Loucy (cell line): ENCODE results near the gene DDX19B.
"Not testable (repeated sequence)": the region's sequence is repeated elsewhere in the genome, so short reads cannot be mapped to it uniquely, and the experiment has no call there.

ENCODE experiments used
- H2AFZ ChIP-seq: fragments of 200-600 bp; sonication (generic); 2 replicates; pipeline ENCODE4 v1.6.0; 2016; ENCODE audit warnings: antibody characterized with exemption, mild to moderate bottlenecking, low read length, moderate library complexity
- H3F3A ChIP-seq: fragments of 200-600 bp; 2 replicates; pipeline ENCODE4 v1.6.0; 2016; ENCODE audit warnings: antibody characterized with exemption, low read depth, mild to moderate bottlenecking
- H3K27me3 ChIP-seq: fragments of 200-600 bp; sonication (generic); 2 replicates; pipeline ENCODE4 v1.6.1; 2014; ENCODE audit warnings: low read length, mild to moderate bottlenecking; ENCODE audit not compliant: insufficient read depth, poor library complexity, severe bottlenecking
- H3K36me3 ChIP-seq: fragments of 200-600 bp; sonication (generic); 2 replicates; pipeline ENCODE4 v1.6.1; 2016; ENCODE audit warnings: low read length; ENCODE audit not compliant: insufficient read depth
- H3K4me1 ChIP-seq: fragments of 200-600 bp; sonication (generic); 2 replicates; pipeline ENCODE4 v1.5.1; 2014; ENCODE audit warnings: low read length, mild to moderate bottlenecking; ENCODE audit not compliant: insufficient read depth, poor library complexity, severe bottlenecking
- H3K4me2 ChIP-seq: fragments of 200-600 bp; sonication (generic); 2 replicates; pipeline ENCODE4 v1.6.0; 2014; ENCODE audit warnings: antibody characterized with exemption, low read length, low read depth, mild to moderate bottlenecking; ENCODE audit not compliant: poor library complexity, severe bottlenecking
- H3K4me3 ChIP-seq: fragments of 200-600 bp; sonication (generic); 2 replicates; pipeline ENCODE4 v1.5.1; 2014; ENCODE audit warnings: low read length, mild to moderate bottlenecking, mixed read lengths; ENCODE audit not compliant: poor library complexity, severe bottlenecking
- H3K79me2 ChIP-seq: fragments of 200-600 bp; sonication (generic); 2 replicates; pipeline ENCODE4 v1.6.1; 2014; ENCODE audit warnings: low read length; ENCODE audit not compliant: insufficient read depth
- H3K9ac ChIP-seq: fragments of 200-600 bp; sonication (generic); 2 replicates; pipeline ENCODE4 v1.6.0; 2014; ENCODE audit warnings: mild to moderate bottlenecking, low read depth, low read length, moderate library complexity; ENCODE audit not compliant: poor library complexity, severe bottlenecking
- H3K9me2 ChIP-seq: fragments of 200-600 bp; sonication (generic); replicated peaks from 2 replicates; pipeline ENCODE4 v1.6.1; 2016; ENCODE audit warnings: low read depth, low read length, mixed read lengths
- H3K9me3 ChIP-seq: fragments of 200-600 bp; sonication (generic); 2 replicates; pipeline ENCODE4 v1.6.1; 2014; ENCODE audit warnings: mild to moderate bottlenecking, antibody characterized with exemption, low read length, low read depth; ENCODE audit not compliant: insufficient read depth
- H4K20me1 ChIP-seq: fragments of 200-600 bp; sonication (generic); 2 replicates; pipeline ENCODE4 v1.6.0; 2014; ENCODE audit warnings: antibody characterized with exemption, low read length, mild to moderate bottlenecking; ENCODE audit not compliant: insufficient read depth, poor library complexity, severe bottlenecking
- CTCF ChIP-seq: fragments of 200-600 bp; sonication (generic); conservative IDR thresholded peaks from 2 replicates; pipeline ENCODE4 v1.5.1; 2014; ENCODE audit warnings: mild to moderate bottlenecking, antibody characterized with exemption, low read length
- EZH2phosphoT487 ChIP-seq: fragments of 200-600 bp; IDR thresholded peaks from 2 replicates; pipeline ENCODE4 v1.6.1; 2018; ENCODE audit warnings: antibody characterized with exemption, mild to moderate bottlenecking, moderate library complexity, borderline replicate concordance

The DDX19B gene

GRCh38 chr16:70271696-70272095 lies 27.3 kb upstream of the DDX19B start:
- H3K79me2 ChIP-seq = no peaks in the 10 kb centered on the region
- H3K4me3 ChIP-seq = no peak overlapping the region
- no peak overlapping the region for H2AFZ ChIP-seq
- no peaks in the 10 kb centered on the region for H3K9me3 ChIP-seq
- no peak overlapping the region for H3K4me2 ChIP-seq
- H4K20me1 ChIP-seq = no peaks in the 10 kb centered on the region
- H3K27me3 ChIP-seq = no peaks in the 10 kb centered on the region
- TF ChIP-seq EZH2phosphoT487 (no peak), CTCF (no peak)
- H3K9ac ChIP-seq = no peak overlapping the region
- no peaks in the 10 kb centered on the region for H3F3A ChIP-seq
- peaks cover 75% of the 10 kb centered on the region; the same call in 1 of the 2 replicates for H3K36me3 ChIP-seq
- H3K9me2 ChIP-seq = no peaks in the 10 kb centered on the region
- H3K4me1 ChIP-seq = no peaks in the 10 kb centered on the region

DNA sequence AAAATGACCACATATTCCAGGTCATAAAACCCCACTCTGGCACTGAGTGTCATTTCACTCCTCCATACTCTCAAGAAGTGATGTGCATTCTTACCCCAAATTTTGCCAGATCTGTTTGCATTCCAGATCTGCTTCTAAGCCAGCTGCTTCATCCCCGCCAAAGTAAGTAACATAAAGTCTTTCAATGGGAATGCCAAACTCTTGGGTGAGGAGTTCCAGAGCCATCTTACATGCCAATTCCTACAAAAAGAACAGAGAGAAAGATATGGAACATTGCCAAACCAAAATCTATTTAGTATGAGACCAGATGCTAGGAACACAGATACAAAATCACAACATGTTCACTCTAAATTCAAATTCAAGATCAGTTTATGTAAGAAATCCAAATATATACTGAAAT lies 22.6 kb upstream of the DDX19B start:
- Histone ChIP-seq H3K27me3 (no peaks in the 10 kb centered on the region), H3K4me3 (no peak overlapping the region), H2AFZ (no peak overlapping the region), H3K9me3 (no peaks in the 10 kb centered on the region), H4K20me1 (peaks cover 11% of the 10 kb centered on the region), H3K4me2 (no peak overlapping the region), H3K36me3 (peaks cover 73% of the 10 kb centered on the region; the same call in 1 of the 2 replicates), H3K9me2 (no peaks in the 10 kb centered on the region), H3K9ac (no peak overlapping the region), H3F3A (no peaks in the 10 kb centered on the region), H3K4me1 (no peaks in the 10 kb centered on the region), H3K79me2 (peaks cover 10% of the 10 kb centered on the region; the same call in 1 of the 2 replicates)
- TF ChIP-seq CTCF (no peak), EZH2phosphoT487 (no peak)

GRCh38 chr16:70287304-70287971 lies 11.5 kb upstream of the DDX19B start:
- H2AFZ ChIP-seq, H3K9me2 ChIP-seq, H3K36me3 ChIP-seq, H3K27me3 ChIP-seq, H3K9me3 ChIP-seq, H3F3A ChIP-seq, H4K20me1 ChIP-seq: not testable (repeated sequence)
- peaks cover 46% of the 10 kb centered on the region for H3K79me2 ChIP-seq
- peak overlapping the region; percentile 67 for H3K4me2 ChIP-seq
- H3K4me3 ChIP-seq = peak overlapping the region; percentile 89
- peak overlapping the region; percentile 98 for H3K9ac ChIP-seq
- H3K4me1 ChIP-seq = peaks cover 12% of the 10 kb centered on the region
